Stomach (tissue), 4 donors: ENCODE measurements around the gene EPN2.

Experiments used
- EP300 ChIP-seq: sonication (generic); formaldehyde crosslinking; IDR thresholded peaks from one replicate; pipeline ENCODE4 v1.6.1; 2017; ENCODE audit warnings: antibody characterized with exemption
- POLR2A ChIP-seq, 4 donors: fragments of 450-650 bp; IDR thresholded peaks; one replicate each; pipeline ENCODE4 v1.6.1; 2016; ENCODE audit warnings: antibody characterized with exemption in 4 of 4, control low read depth in 2 of 4, mild to moderate bottlenecking in 1 of 4, moderate library complexity in 1 of 4
- POLR2AphosphoS5 ChIP-seq, 3 donors: sonication (generic); formaldehyde crosslinking; IDR thresholded peaks; one replicate each; pipeline ENCODE4 v1.6.1; 2016; ENCODE audit warnings: antibody characterized with exemption in 3 of 3
- TF ChIP-seq, protein P1 (sequence below), 7 experiments: fragments of 450-650 bp in 4 of 7; fragments of 200-600 bp in 3 of 7; sonication (generic) in 3 of 7; IDR thresholded peaks; one replicate each; pipeline ENCODE4 v1.5.1; 2016 to 2019; ENCODE audit warnings: antibody characterized with exemption in 7 of 7, control low read depth in 2 of 7, mild to moderate bottlenecking in 1 of 7

DNA sequence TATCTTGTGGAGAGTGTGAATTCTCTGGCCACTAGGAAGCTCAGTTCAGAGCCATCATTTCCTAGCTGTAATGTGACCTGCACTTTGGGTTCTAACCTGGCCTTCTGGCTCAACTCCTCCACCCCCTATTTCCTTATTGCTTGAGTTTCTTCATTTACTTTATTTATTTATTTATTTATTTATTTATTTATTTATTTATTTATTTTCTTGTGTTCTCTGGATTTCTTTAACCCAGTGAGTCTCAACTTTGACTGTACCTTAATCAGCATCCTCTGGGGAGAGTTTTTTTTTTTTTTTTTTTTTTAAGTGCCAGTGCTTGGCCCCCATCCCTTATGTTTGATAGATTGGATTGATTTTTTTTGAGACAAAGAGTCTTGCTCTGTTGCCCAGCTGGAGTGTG, 18.1 kb downstream of the EPN2 start:
- TF ChIP-seq, protein P1, sequence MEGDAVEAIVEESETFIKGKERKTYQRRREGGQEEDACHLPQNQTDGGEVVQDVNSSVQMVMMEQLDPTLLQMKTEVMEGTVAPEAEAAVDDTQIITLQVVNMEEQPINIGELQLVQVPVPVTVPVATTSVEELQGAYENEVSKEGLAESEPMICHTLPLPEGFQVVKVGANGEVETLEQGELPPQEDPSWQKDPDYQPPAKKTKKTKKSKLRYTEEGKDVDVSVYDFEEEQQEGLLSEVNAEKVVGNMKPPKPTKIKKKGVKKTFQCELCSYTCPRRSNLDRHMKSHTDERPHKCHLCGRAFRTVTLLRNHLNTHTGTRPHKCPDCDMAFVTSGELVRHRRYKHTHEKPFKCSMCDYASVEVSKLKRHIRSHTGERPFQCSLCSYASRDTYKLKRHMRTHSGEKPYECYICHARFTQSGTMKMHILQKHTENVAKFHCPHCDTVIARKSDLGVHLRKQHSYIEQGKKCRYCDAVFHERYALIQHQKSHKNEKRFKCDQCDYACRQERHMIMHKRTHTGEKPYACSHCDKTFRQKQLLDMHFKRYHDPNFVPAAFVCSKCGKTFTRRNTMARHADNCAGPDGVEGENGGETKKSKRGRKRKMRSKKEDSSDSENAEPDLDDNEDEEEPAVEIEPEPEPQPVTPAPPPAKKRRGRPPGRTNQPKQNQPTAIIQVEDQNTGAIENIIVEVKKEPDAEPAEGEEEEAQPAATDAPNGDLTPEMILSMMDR (IDR thresholded peaks at IDR 0.05) = no peak
- TF ChIP-seq POLR2A (IDR thresholded peaks at IDR 0.05) = no peak
- no peak for TF ChIP-seq EP300
- no peak for TF ChIP-seq POLR2AphosphoS5 (IDR thresholded peaks at IDR 0.05)
